ENCODE data around the gene LSM2.

Gene LSM2

GRCh38 chr6:31781244-31782125, 25.3 kb downstream of the LSM2 start:
- TF ChIP-seq CTCF (IDR thresholded peaks at IDR 0.05; ENCODE audit: low read depth, low read length, missing control alignments) = no peak
- in situ Hi-C loops (cut with HindIII; ENCODE audit: low sequenced_read_pairs) = no loop called here

GRCh38 chr6:31780507-31781243, 26.1 kb downstream of the LSM2 start:
- no peak for DNase-seq (ENCODE audit: low read depth)
- in situ Hi-C loops (cut with HindIII; ENCODE audit: low sequenced_read_pairs) = no loop called here
- H3K4me3 ChIP-seq (ENCODE audit: low read depth, low read length) = no peak overlapping the region
- TF ChIP-seq CTCF (IDR thresholded peaks at IDR 0.05; ENCODE audit: low read depth, low read length, missing control alignments) = no peak

More at GRCh38 chr6:31781244-31782125, 25.3 kb downstream of the LSM2 start:
- DNase-seq (ENCODE audit: low read depth) = no peak
- H3K4me3 ChIP-seq (ENCODE audit: low read depth, low read length) = no peak overlapping the region

- in situ Hi-C loops (cut with HindIII; ENCODE audit: low sequenced_read_pairs) = no loop called here
- no peak overlapping the region for H3K4me3 ChIP-seq (ENCODE audit: low read depth, low read length)
- DNase-seq (ENCODE audit: low read depth) = no peak
Observed at GRCh38 chr6:31779908-31780307, 26.9 kb downstream of the LSM2 start.

GRCh38 chr6:31778999-31779885, 27.5 kb downstream of the LSM2 start:
- DNase-seq (ENCODE audit: low read depth) = no peak
- in situ Hi-C loops (cut with HindIII; ENCODE audit: low sequenced_read_pairs) = no loop called here
- H3K4me3 ChIP-seq (ENCODE audit: low read depth, low read length) = no peak overlapping the region
- no peak for TF ChIP-seq CTCF (IDR thresholded peaks at IDR 0.05; ENCODE audit: low read depth, low read length, missing control alignments)

More at GRCh38 chr6:31779908-31780307, 26.9 kb downstream of the LSM2 start:
- TF ChIP-seq CTCF (IDR thresholded peaks at IDR 0.05; ENCODE audit: low read depth, low read length, missing control alignments) = no peak

GRCh38 chr6:31778193-31778592, 28.6 kb downstream of the LSM2 start:
- in situ Hi-C loops (cut with HindIII; ENCODE audit: low sequenced_read_pairs) = no loop called here
- TF ChIP-seq CTCF (IDR thresholded peaks at IDR 0.05; ENCODE audit: low read depth, low read length, missing control alignments) = no peak
- no peak for DNase-seq (ENCODE audit: low read depth)
- no peak overlapping the region for H3K4me3 ChIP-seq (ENCODE audit: low read depth, low read length)

- in situ Hi-C loops (cut with HindIII; ENCODE audit: low sequenced_read_pairs) = no loop called here
- no peak for DNase-seq (ENCODE audit: low read depth)
- no peak for TF ChIP-seq CTCF (IDR thresholded peaks at IDR 0.05; ENCODE audit: low read depth, low read length, missing control alignments)
- no peak overlapping the region for H3K4me3 ChIP-seq (ENCODE audit: low read depth, low read length)
Observed at GRCh38 chr6:31777667-31778050, 29.1 kb downstream of the LSM2 start.

Data from astrocyte of the cerebellum (primary cell).